Right renal cortex interstitium (tissue), 3 donors: ENCODE data around the gene SLC8A1. TPM values are rescaled to one million over a fixed set of nuclear protein-coding genes. Genes with fewer than 3 reads are reported as not detected.

ENCODE experiments used
- DNase-seq, 3 donors: peaks; one replicate each; pipeline ENCODE4 v3.0.0-alpha.2; 2013; ENCODE audit warnings: low read depth in 3 of 3, low spot score in 2 of 3
- polyA plus RNA-seq, 3 donors: library from polyadenylated mRNA; unstranded; fragments of 120-200 nt; gene quantifications; one replicate each; pipeline ENCODE4 v1.2.1, GENCODE V29; 2013; ENCODE audit not compliant: insufficient read length in 3 of 3

Gene SLC8A1
- polyA plus RNA-seq, 3 donors = 69.9 to 76.3 (median 71.1) TPM

GRCh38 chr2:40430776-40431599 lies 20.9 kb downstream of the SLC8A1 start:
- DNase-seq = no peak

GRCh38 chr2:40428439-40428838 lies 23.5 kb downstream of the SLC8A1 start:
- DNase-seq = no peak

- DNase-seq = no peak
Measured at GRCh38 chr2:40421631-40422297, 30.1 kb downstream of the SLC8A1 start.

GRCh38 chr2:40420478-40420877 lies 31.4 kb downstream of the SLC8A1 start:
- DNase-seq = no peak

GRCh38 chr2:40419364-40419762 lies 32.5 kb downstream of the SLC8A1 start:
- DNase-seq = no peak

GRCh38 chr2:40418614-40419363 lies 33.1 kb downstream of the SLC8A1 start:
- no peak for DNase-seq

- no peak for DNase-seq
Measured at GRCh38 chr2:40416486-40416885, 35.4 kb downstream of the SLC8A1 start.

- no peak for DNase-seq
Measured at GRCh38 chr2:40415391-40415790, 36.5 kb downstream of the SLC8A1 start.

- DNase-seq = no peak
Measured at GRCh38 chr2:40412456-40412855, 39.4 kb downstream of the SLC8A1 start.

- DNase-seq = no peak
Measured at GRCh38 chr2:40410695-40411094, 41.2 kb downstream of the SLC8A1 start.

GRCh38 chr2:40409734-40410133 lies 42.2 kb downstream of the SLC8A1 start:
- DNase-seq = no peak

GRCh38 chr2:40406485-40407289 lies 45.2 kb downstream of the SLC8A1 start:
- no peak for DNase-seq

- DNase-seq = no peak
Measured at GRCh38 chr2:40405465-40405864, 46.4 kb downstream of the SLC8A1 start.

GRCh38 chr2:40404517-40404916 lies 47.4 kb downstream of the SLC8A1 start:
- no peak for DNase-seq

GRCh38 chr2:40403233-40403836 lies 48.6 kb downstream of the SLC8A1 start:
- DNase-seq = no peak

GRCh38 chr2:40401896-40402295 lies 50.0 kb downstream of the SLC8A1 start:
- DNase-seq = no peak

GRCh38 chr2:40400336-40400953 lies 51.4 kb downstream of the SLC8A1 start:
- no peak for DNase-seq

GRCh38 chr2:40397765-40398164 lies 54.1 kb downstream of the SLC8A1 start:
- no peak for DNase-seq

GRCh38 chr2:40396124-40396523 lies 55.8 kb downstream of the SLC8A1 start:
- DNase-seq = no peak
